ENCODE results near the gene LRCOL1.

GRCh38 chr12:132556801-132557200, 53.6 kb downstream of the LRCOL1 start:
- no peak for TF ChIP-seq CTCF (IDR thresholded peaks at IDR 0.05)
- TF ChIP-seq E2F4 (CRISPR knock-in tag; IDR thresholded peaks at IDR 0.05; ENCODE audit: borderline replicate concordance, low read depth) = no peak
- TF ChIP-seq E2F1 (CRISPR knock-in tag; IDR thresholded peaks at IDR 0.05) = no peak
- no peak for TF ChIP-seq ZBTB21 (CRISPR knock-in tag; IDR thresholded peaks at IDR 0.05; ENCODE audit: borderline replicate concordance)
- TF ChIP-seq, protein P1, sequence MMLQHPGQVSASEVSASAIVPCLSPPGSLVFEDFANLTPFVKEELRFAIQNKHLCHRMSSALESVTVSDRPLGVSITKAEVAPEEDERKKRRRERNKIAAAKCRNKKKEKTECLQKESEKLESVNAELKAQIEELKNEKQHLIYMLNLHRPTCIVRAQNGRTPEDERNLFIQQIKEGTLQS (CRISPR knock-in tag; conservative IDR thresholded peaks at IDR 0.05) = no peak
- no peak for TF ChIP-seq USF2 (CRISPR knock-in tag; IDR thresholded peaks at IDR 0.05)
- TF ChIP-seq CREM (CRISPR knock-in tag; IDR thresholded peaks at IDR 0.05) = no peak
- no peak for TF ChIP-seq NR1H2 (CRISPR knock-in tag; IDR thresholded peaks at IDR 0.05)
- TF ChIP-seq ZSCAN18 (CRISPR knock-in tag; IDR thresholded peaks at IDR 0.05) = no peak
